Measurements from ENCODE around the gene DYDC2.

GRCh38 chr10:80411267-80411668 lies 54.7 kb downstream of the DYDC2 start:
- TF ChIP-seq CTCF (conservative IDR thresholded peaks at IDR 0.05; ENCODE audit: low read length) = no peak
- no peak for TF ChIP-seq EZH2phosphoT487 (IDR thresholded peaks at IDR 0.05; ENCODE audit: borderline replicate concordance, low read depth, low read length)
